ENCODE data around the gene CREBBP.

The CREBBP gene

DNA sequence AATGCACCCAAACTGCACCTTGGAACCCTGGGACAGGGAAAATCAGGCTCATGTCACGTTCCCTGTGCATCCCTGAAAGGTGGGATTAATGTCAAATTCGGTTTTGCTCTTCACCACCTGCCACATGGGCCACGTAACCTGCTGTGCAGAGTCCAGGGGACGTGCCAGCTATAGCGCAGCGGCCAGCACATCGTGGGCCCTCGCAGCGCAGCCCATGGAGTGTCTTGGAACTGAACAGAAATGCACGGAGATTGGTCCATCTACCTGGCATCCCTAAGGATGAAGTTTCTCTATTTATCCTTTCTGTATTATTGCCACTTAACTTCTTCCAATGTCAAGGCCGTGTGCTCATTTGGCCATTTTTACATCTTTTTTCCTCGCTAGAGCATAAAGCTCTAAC lies 95.1 kb downstream of the CREBBP start:
- in situ Hi-C loops (cut with HindIII; ENCODE audit: low pct_ligation_motif_present, low sequenced_read_pairs) = no loop called here
- DNase-seq = no peak
- H3K36me3 ChIP-seq (replicated peaks) = peaks cover 13% of the 10 kb centered on the region
- TF ChIP-seq, protein P1, sequence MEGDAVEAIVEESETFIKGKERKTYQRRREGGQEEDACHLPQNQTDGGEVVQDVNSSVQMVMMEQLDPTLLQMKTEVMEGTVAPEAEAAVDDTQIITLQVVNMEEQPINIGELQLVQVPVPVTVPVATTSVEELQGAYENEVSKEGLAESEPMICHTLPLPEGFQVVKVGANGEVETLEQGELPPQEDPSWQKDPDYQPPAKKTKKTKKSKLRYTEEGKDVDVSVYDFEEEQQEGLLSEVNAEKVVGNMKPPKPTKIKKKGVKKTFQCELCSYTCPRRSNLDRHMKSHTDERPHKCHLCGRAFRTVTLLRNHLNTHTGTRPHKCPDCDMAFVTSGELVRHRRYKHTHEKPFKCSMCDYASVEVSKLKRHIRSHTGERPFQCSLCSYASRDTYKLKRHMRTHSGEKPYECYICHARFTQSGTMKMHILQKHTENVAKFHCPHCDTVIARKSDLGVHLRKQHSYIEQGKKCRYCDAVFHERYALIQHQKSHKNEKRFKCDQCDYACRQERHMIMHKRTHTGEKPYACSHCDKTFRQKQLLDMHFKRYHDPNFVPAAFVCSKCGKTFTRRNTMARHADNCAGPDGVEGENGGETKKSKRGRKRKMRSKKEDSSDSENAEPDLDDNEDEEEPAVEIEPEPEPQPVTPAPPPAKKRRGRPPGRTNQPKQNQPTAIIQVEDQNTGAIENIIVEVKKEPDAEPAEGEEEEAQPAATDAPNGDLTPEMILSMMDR (IDR thresholded peaks at IDR 0.05; ENCODE audit: low read depth, low read length, missing control alignments) = no peak
- no peak overlapping the region for H3K27ac ChIP-seq
- H3K4me3 ChIP-seq (ENCODE audit: low read depth, low read length) = no peak overlapping the region
- no peaks in the 10 kb centered on the region for H3K27me3 ChIP-seq (replicated peaks)

DNA sequence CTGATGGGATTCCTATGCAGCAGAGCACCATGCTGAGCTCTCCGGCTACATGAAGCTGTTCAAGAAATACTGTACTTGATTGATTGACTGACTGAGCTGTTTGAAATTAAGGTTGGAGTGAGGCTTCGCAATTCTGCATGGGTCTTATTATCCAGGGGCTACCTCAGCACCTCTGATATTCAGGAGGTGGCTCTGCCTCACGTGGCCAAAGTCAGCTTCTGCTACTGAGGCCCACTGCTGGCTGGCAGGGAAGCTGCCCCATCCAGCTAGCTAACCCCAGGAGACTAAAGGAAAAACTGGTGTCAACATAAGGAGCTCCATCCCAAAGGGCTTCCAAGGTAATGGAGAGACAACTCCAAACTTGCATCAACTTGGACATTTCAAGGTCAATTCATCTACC lies 97.0 kb downstream of the CREBBP start:
- Histone ChIP-seq H3K36me3 (replicated peaks) (peaks cover 21% of the 10 kb centered on the region), H3K27ac (no peak overlapping the region)

DNA sequence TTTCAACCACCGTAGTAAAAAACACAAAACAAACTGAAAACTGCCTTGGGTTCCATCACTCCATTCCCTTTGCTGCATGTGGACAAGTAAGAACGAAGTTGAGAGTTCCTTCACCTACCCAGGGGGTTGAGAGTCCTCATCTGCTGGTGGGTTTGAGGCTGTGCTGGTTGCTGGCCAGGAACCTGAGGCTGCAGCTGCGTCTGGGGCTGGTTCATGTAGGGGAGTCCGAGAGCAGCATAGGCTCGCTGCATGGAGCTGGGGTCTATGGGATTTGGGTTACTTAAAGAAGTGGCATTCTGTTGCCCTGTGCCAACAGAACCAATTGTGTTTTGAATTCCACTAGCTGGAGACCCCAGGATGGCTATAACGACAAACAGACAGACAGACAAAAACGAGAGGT lies 97.9 kb downstream of the CREBBP start:
- no peaks in the 10 kb centered on the region for H3K27me3 ChIP-seq (replicated peaks)
- H3K4me3 ChIP-seq (ENCODE audit: low read depth, low read length) = no peak overlapping the region
- TF ChIP-seq, protein P1 (IDR thresholded peaks at IDR 0.05; ENCODE audit: low read depth, low read length, missing control alignments) = no peak
- H3K36me3 ChIP-seq (replicated peaks) = peaks cover 30% of the 10 kb centered on the region
- in situ Hi-C loops (cut with HindIII; ENCODE audit: low pct_ligation_motif_present, low sequenced_read_pairs) = no loop called here
- DNase-seq = no peak
- no peak overlapping the region for H3K27ac ChIP-seq

More for the DNA sequence above, 97.0 kb downstream of the CREBBP start:
- Histone ChIP-seq H3K4me3 (ENCODE audit: low read depth, low read length) (no peak overlapping the region), H3K27me3 (replicated peaks) (no peaks in the 10 kb centered on the region)
- in situ Hi-C loops (cut with HindIII; ENCODE audit: low pct_ligation_motif_present, low sequenced_read_pairs) = no loop called here
- no peak for DNase-seq
- TF ChIP-seq, protein P1 (IDR thresholded peaks at IDR 0.05; ENCODE audit: low read depth, low read length, missing control alignments) = no peak

DNA sequence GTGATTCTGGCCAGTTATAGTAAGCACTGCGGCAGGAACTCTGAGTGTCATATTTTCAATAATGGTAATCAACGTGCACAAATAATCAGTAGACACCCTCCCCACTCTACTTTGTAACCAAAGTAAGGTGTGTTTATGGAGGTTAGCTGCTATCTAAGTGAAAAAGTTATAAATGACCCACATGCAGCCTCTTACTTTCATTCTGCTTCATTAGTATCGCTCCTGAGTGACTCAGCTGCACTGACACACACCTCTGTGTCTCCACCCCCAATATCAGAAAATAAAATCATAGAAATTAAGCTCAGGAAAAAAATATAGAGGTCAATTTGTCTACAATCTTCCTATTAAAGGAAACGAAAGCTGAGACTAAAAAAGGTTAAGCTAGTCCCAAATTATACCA lies 99.1 kb downstream of the CREBBP start:
- peaks cover 31% of the 10 kb centered on the region for H3K36me3 ChIP-seq (replicated peaks)
- no peak overlapping the region for H3K27ac ChIP-seq
- TF ChIP-seq, protein P1 (IDR thresholded peaks at IDR 0.05; ENCODE audit: low read depth, low read length, missing control alignments) = no peak
- in situ Hi-C loops (cut with HindIII; ENCODE audit: low pct_ligation_motif_present, low sequenced_read_pairs) = no loop called here
- no peak overlapping the region for H3K4me3 ChIP-seq (ENCODE audit: low read depth, low read length)
- DNase-seq = no peak
- no peaks in the 10 kb centered on the region for H3K27me3 ChIP-seq (replicated peaks)

DNA sequence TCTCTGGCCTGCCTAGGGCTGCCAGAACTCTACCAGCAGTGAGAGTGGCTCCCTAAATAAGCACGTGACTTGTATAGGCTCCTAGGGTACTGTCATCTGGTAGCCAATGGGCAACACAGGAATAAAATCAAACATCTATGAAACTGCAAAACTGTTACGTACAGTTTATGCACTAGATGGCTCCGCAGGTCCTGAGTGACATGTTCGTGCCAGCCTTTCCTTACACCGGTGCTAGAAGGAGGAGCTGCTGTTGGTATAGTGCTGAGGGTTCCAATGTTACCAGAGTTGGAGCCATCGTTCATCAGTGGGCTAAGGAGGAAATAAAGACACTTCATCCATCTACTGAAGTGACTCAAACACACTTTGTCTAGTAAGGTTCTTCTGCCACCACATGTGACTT lies 99.9 kb downstream of the CREBBP start:
- in situ Hi-C loops (cut with HindIII; ENCODE audit: low pct_ligation_motif_present, low sequenced_read_pairs) = no loop called here
- TF ChIP-seq, protein P1 (IDR thresholded peaks at IDR 0.05; ENCODE audit: low read depth, low read length, missing control alignments) = peak; percentile 15
- H3K27ac ChIP-seq = no peak overlapping the region
- no peak overlapping the region for H3K4me3 ChIP-seq (ENCODE audit: low read depth, low read length)
- peaks cover 37% of the 10 kb centered on the region for H3K36me3 ChIP-seq (replicated peaks)
- no peaks in the 10 kb centered on the region for H3K27me3 ChIP-seq (replicated peaks)
- peak; percentile 7 for DNase-seq

DNA sequence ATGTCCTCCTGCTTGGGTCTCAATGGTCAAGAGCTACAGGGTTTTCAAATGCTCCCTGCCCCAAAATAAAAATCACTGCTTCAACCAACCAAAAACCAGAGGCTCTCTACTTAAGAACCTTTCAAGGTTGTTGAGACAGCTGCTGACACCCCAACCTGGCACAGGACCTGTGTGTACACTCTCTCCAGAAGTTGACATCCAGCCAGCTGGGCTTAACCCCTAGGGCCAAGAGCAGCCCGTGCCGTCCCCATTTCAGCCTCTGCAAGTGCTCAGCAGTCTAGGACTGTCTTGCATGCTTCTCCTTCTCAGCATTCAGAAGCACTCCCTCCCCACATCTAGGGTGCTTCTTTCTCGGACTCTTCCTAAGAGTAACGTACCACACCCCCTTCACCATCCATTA lies 104.2 kb downstream of the CREBBP start:
- no peak for DNase-seq
- in situ Hi-C loops (cut with HindIII; ENCODE audit: low pct_ligation_motif_present, low sequenced_read_pairs) = no loop called here
- Histone ChIP-seq H3K4me3 (ENCODE audit: low read depth, low read length) (no peak overlapping the region), H3K36me3 (replicated peaks) (peaks cover 43% of the 10 kb centered on the region), H3K27ac (no peak overlapping the region), H3K27me3 (replicated peaks) (no peaks in the 10 kb centered on the region)
- TF ChIP-seq, protein P1 (IDR thresholded peaks at IDR 0.05; ENCODE audit: low read depth, low read length, missing control alignments) = no peak
